Astrocyte (in vitro differentiated cells and primary cell): ENCODE data around the gene NNT. TPM values are rescaled to one million over a fixed set of nuclear protein-coding genes. Genes with fewer than 3 reads are reported as not detected.

Experiments used
- DNase-seq: peaks from one replicate; pipeline ENCODE4 v3.0.0-alpha.2; 2010; ENCODE audit warnings: low read depth
- FAIRE-seq: peaks from 2 replicates; lab custom pipeline; 2011; peaks lifted over from hg19 to GRCh38; lab: Jason Lieb, UNC
- H2AFZ ChIP-seq: 2 replicates; pipeline ENCODE4 v1.6.0; 2012; ENCODE audit warnings: low read depth, low read length, inconsistent platforms
- H3K27ac ChIP-seq: 2 replicates; pipeline ENCODE4 v1.5.1; 2011; ENCODE audit warnings: low read depth, low read length, inconsistent platforms
- H3K27me3 ChIP-seq: 2 replicates; pipeline ENCODE4 v1.6.0; 2011; ENCODE audit warnings: low read length, inconsistent platforms; ENCODE audit not compliant: insufficient read depth
- H3K36me3 ChIP-seq: 2 replicates; pipeline ENCODE4 v1.5.1; 2011; ENCODE audit warnings: low read length, inconsistent platforms; ENCODE audit not compliant: insufficient read depth
- H3K4me1 ChIP-seq: 2 replicates; pipeline ENCODE4 v1.5.1; 2011; ENCODE audit warnings: low read length, inconsistent platforms; ENCODE audit not compliant: insufficient read depth
- H3K4me2 ChIP-seq: 2 replicates; pipeline ENCODE4 v1.6.0; 2012; ENCODE audit warnings: low read length, inconsistent platforms
- H3K4me3 ChIP-seq: 2 replicates; pipeline ENCODE4 v1.5.1; 2011; ENCODE audit warnings: low read depth, mild to moderate bottlenecking, low read length, inconsistent platforms; ENCODE audit not compliant: insufficient read depth
- H3K79me2 ChIP-seq: 2 replicates; pipeline ENCODE4 v1.6.0; 2012; ENCODE audit warnings: mild to moderate bottlenecking, low read length, inconsistent platforms; ENCODE audit not compliant: insufficient read depth
- H3K9ac ChIP-seq: 2 replicates; pipeline ENCODE4 v1.6.0; 2012; ENCODE audit warnings: mild to moderate bottlenecking, low read length, inconsistent platforms
- H3K9me3 ChIP-seq: 2 replicates; pipeline ENCODE4 v1.5.1; 2012; ENCODE audit warnings: low read depth, mild to moderate bottlenecking, low read length, inconsistent platforms; ENCODE audit not compliant: insufficient read depth
- H4K20me1 ChIP-seq: 2 replicates; pipeline ENCODE4 v1.6.0; 2012; ENCODE audit warnings: low read length, inconsistent platforms; ENCODE audit not compliant: insufficient read depth
- H3K27ac Mint-ChIP-seq: one replicate; pipeline ENCODE4 v1.8.0; 2021; ENCODE audit warnings: mild to moderate bottlenecking, mixed read lengths; ENCODE audit not compliant: unreplicated experiment
- H3K27me3 Mint-ChIP-seq: one replicate; pipeline ENCODE4 v1.8.0; 2021; ENCODE audit warnings: low read depth, mixed read lengths; ENCODE audit not compliant: unreplicated experiment
- H3K36me3 Mint-ChIP-seq: one replicate; pipeline ENCODE4 v1.8.0; 2021; ENCODE audit warnings: low read depth, mixed read lengths; ENCODE audit not compliant: unreplicated experiment
- H3K4me1 Mint-ChIP-seq: one replicate; pipeline ENCODE4 v1.8.0; 2021; ENCODE audit warnings: low read depth, mixed read lengths; ENCODE audit not compliant: unreplicated experiment
- H3K4me3 Mint-ChIP-seq: one replicate; pipeline ENCODE4 v1.8.0; 2021; ENCODE audit warnings: mild to moderate bottlenecking, moderate library complexity, mixed read lengths; ENCODE audit not compliant: unreplicated experiment
- H3K9me3 Mint-ChIP-seq: one replicate; pipeline ENCODE4 v1.8.0; 2021; ENCODE audit warnings: mild to moderate bottlenecking, mixed read lengths; ENCODE audit not compliant: unreplicated experiment
- EZH2 ChIP-seq: IDR thresholded peaks from 2 replicates; pipeline ENCODE4 v1.6.1; 2012; ENCODE audit warnings: mild to moderate bottlenecking, low read length, inconsistent platforms; ENCODE audit not compliant: insufficient read depth
- total RNA-seq: library from RNA; stranded (reverse); gene quantifications from 2 replicates; pipeline ENCODE4 v1.2.1, GENCODE V29; 2021
- TF ChIP-seq, protein P1 (sequence below): IDR thresholded peaks from 2 replicates; pipeline ENCODE4 v1.5.1; 2011; ENCODE audit warnings: low read depth, mild to moderate bottlenecking, inconsistent platforms, low read length, moderate library complexity; ENCODE audit not compliant: insufficient read depth

Gene NNT
- total RNA-seq, 1 donor from 2014 or later: 44.3 TPM

DNA sequence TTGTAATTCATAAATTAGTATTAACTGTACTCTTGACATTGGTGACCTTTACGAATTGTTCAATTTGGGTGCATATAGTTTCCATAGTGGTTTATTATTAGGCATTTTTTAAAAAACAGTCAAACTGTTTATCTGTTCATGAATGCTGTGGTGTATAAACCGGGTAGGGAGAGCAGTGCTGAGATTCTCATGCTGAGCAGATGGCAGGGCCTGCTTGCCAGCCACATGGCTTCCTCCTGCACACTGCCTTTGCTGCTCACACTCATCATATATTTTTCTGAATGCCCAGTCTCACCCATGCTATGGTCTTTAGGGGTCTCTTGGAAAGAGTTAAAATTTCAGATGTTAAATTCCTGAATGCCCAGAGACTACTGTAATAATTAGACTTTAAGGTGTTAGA is 40.8 kb downstream of the NNT start:
- Mint-ChIP-seq H3K27ac (no peak overlapping the region), H3K4me3 (no peak overlapping the region), H3K36me3 (peaks cover 7% of the 10 kb centered on the region), H3K9me3 (no peaks in the 10 kb centered on the region), H3K27me3 (no peaks in the 10 kb centered on the region), H3K4me1 (peaks cover 16% of the 10 kb centered on the region)
- H3K9ac ChIP-seq: no peak overlapping the region
- FAIRE-seq (no peak), DNase-seq (no peak)
- H3K79me2 ChIP-seq: no peaks in the 10 kb centered on the region
- H3K4me2 ChIP-seq: no peak overlapping the region
- no peak overlapping the region for H3K4me3 ChIP-seq
- no peak for TF ChIP-seq EZH2
- TF ChIP-seq, protein P1, sequence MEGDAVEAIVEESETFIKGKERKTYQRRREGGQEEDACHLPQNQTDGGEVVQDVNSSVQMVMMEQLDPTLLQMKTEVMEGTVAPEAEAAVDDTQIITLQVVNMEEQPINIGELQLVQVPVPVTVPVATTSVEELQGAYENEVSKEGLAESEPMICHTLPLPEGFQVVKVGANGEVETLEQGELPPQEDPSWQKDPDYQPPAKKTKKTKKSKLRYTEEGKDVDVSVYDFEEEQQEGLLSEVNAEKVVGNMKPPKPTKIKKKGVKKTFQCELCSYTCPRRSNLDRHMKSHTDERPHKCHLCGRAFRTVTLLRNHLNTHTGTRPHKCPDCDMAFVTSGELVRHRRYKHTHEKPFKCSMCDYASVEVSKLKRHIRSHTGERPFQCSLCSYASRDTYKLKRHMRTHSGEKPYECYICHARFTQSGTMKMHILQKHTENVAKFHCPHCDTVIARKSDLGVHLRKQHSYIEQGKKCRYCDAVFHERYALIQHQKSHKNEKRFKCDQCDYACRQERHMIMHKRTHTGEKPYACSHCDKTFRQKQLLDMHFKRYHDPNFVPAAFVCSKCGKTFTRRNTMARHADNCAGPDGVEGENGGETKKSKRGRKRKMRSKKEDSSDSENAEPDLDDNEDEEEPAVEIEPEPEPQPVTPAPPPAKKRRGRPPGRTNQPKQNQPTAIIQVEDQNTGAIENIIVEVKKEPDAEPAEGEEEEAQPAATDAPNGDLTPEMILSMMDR: no peak
- H4K20me1 ChIP-seq: no peaks in the 10 kb centered on the region
- H3K36me3 ChIP-seq: peaks cover 5% of the 10 kb centered on the region
- peaks cover 3% of the 10 kb centered on the region for H3K4me1 ChIP-seq
- H2AFZ ChIP-seq: no peak overlapping the region
- H3K9me3 ChIP-seq: no peaks in the 10 kb centered on the region
- H3K27ac ChIP-seq: no peak overlapping the region
- no peaks in the 10 kb centered on the region for H3K27me3 ChIP-seq

DNA sequence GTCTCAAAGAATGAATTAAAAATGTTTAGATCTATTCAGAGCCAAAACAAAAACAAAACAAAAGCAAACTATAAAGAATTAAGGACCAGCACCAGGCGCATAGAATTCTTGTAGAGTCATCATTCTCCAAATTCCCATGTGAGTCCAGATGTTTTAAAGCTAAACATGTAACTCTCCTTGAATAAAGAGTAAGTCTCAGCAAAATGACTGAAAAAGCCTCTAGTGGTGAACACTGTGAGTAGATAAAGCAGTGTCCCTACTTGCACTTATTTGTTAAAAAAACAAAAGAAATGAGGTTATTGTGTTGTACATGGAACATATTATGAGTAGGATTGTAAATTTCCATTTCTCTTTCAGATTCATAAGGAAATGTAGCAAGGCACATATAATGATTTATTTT is 44.0 kb downstream of the NNT start:
- Histone ChIP-seq H3K36me3 (peaks cover 5% of the 10 kb centered on the region), H3K27ac (no peak overlapping the region), H4K20me1 (no peaks in the 10 kb centered on the region), H3K9ac (no peak overlapping the region), H3K9me3 (no peaks in the 10 kb centered on the region), H3K4me2 (no peak overlapping the region), H3K79me2 (no peaks in the 10 kb centered on the region), H3K4me3 (no peak overlapping the region), H3K4me1 (peaks cover 14% of the 10 kb centered on the region), H3K27me3 (no peaks in the 10 kb centered on the region), H2AFZ (no peak overlapping the region)
- H3K4me3 Mint-ChIP-seq: no peak overlapping the region
- H3K27me3 Mint-ChIP-seq: no peaks in the 10 kb centered on the region
- H3K27ac Mint-ChIP-seq: no peak overlapping the region
- H3K4me1 Mint-ChIP-seq: peaks cover 20% of the 10 kb centered on the region
- DNase-seq: no peak
- H3K36me3 Mint-ChIP-seq: peaks cover 9% of the 10 kb centered on the region
- FAIRE-seq: no peak
- TF ChIP-seq, protein P1: peak; percentile 12
- no peak for TF ChIP-seq EZH2
- no peaks in the 10 kb centered on the region for H3K9me3 Mint-ChIP-seq

GRCh38 chr5:43647789-43648188 is 44.8 kb downstream of the NNT start:
- H3K4me3 ChIP-seq: no peak overlapping the region
- H3K4me2 ChIP-seq: no peak overlapping the region
- no peaks in the 10 kb centered on the region for H3K27me3 Mint-ChIP-seq
- H3K4me3 Mint-ChIP-seq: no peak overlapping the region
- no peaks in the 10 kb centered on the region for H4K20me1 ChIP-seq
- no peaks in the 10 kb centered on the region for H3K9me3 ChIP-seq
- H3K27ac Mint-ChIP-seq: no peak overlapping the region
- no peak for TF ChIP-seq EZH2
- TF ChIP-seq, protein P1: no peak
- H3K27me3 ChIP-seq: no peaks in the 10 kb centered on the region
- H3K79me2 ChIP-seq: no peaks in the 10 kb centered on the region
- H3K9me3 Mint-ChIP-seq: no peaks in the 10 kb centered on the region
- no peak overlapping the region for H3K9ac ChIP-seq
- no peak overlapping the region for H2AFZ ChIP-seq
- peaks cover 14% of the 10 kb centered on the region for H3K4me1 ChIP-seq
- peaks cover 5% of the 10 kb centered on the region for H3K36me3 ChIP-seq
- H3K36me3 Mint-ChIP-seq: peaks cover 9% of the 10 kb centered on the region
- FAIRE-seq: no peak
- H3K4me1 Mint-ChIP-seq: peaks cover 17% of the 10 kb centered on the region
- no peak overlapping the region for H3K27ac ChIP-seq
- no peak for DNase-seq
